K562 (cell line): ENCODE data around the gene SEMA5A. TPM values are rescaled to one million over a fixed set of nuclear protein-coding genes. Genes with fewer than 3 reads are reported as not detected.

Source experiments
- ATAC-seq: fragments of 200-7000 bp; cut with Tn5 transposase; 3 replicates; pipeline ENCODE4 v1.9.1; 2020; ENCODE audit warnings: moderate library complexity
- BruUV-seq: library from RNA; stranded (reverse); fragments of 400-500 nt; replicated peaks from 2 replicates; lab custom pipeline; 2021; lab: Mats Ljungman, UMichigan
- CTCF ChIA-PET: fragments of 300-600 bp; formaldehyde crosslinking; extraction: SDS; loops from one replicate; lab custom pipeline; 2021; ENCODE audit warnings: low intra/inter-chr PET ratio; lab: Yijun Ruan, JAX
- POLR2A ChIA-PET: fragments of 300-600, 350-650 bp; sonication (Branson Sonifier 250); formaldehyde crosslinking; extraction: SDS; loops from one replicate; lab custom pipeline; 2021; ENCODE audit warnings: antibody characterized with exemption, inconsistent platforms; lab: Yijun Ruan, JAX
- DNase-seq, 4 experiments: peaks; one replicate each; pipeline versions ENCODE4 v3.0.0 to v3.0.0-alpha.2; 2011 to 2018; ENCODE audit warnings: low spot score in 3 of 4, mixed read lengths in 3 of 4; ENCODE audit errors: extremely low read depth in 1 of 4
- FAIRE-seq: peaks from 2 replicates; lab custom pipeline; 2011; peaks lifted over from hg19 to GRCh38; lab: Jason Lieb, UNC
- H2AFZ ChIP-seq: 2 replicates; pipeline ENCODE4 v1.6.0; 2011; ENCODE audit warnings: low read depth, low read length, control low read depth, inconsistent platforms
- H3K27ac ChIP-seq: fragments of 200-600 bp; 3 replicates; pipeline ENCODE4 v1.8.0; 2011; ENCODE audit warnings: low read depth, mild to moderate bottlenecking, control low read depth, inconsistent platforms, low read length, moderate library complexity, mixed read lengths; ENCODE audit errors: extremely low read depth
- H3K27me3 ChIP-seq, 2 experiments: fragments of 300-600 bp in 1 of 2; 2 replicates in 1 of 2; 3 replicates in 1 of 2; pipeline versions ENCODE4 v1.6.0 to v1.8.0; 2011; ENCODE audit warnings: inconsistent platforms in 2 of 2, low read length in 2 of 2, mild to moderate bottlenecking in 1 of 2, mixed read lengths in 1 of 2, moderate library complexity in 1 of 2; ENCODE audit not compliant: control insufficient read depth in 2 of 2, insufficient read depth in 2 of 2
- H3K36me3 ChIP-seq: fragments of 300-600 bp; 3 replicates; pipeline ENCODE4 v1.8.0; 2011; ENCODE audit warnings: mild to moderate bottlenecking, low read length, inconsistent platforms; ENCODE audit not compliant: control insufficient read depth, insufficient read depth
- H3K4me1 ChIP-seq, 2 experiments: fragments of 200-600 bp in 1 of 2; replicated peaks in 1 of 2; 2 replicates in 1 of 2; 3 replicates in 1 of 2; pipeline versions ENCODE4 v1.5.1 to v1.8.0; 2011; ENCODE audit warnings: inconsistent platforms in 2 of 2, low read length in 2 of 2, mild to moderate bottlenecking in 1 of 2, mixed read lengths in 1 of 2, moderate library complexity in 1 of 2; ENCODE audit not compliant: control insufficient read depth in 2 of 2, insufficient read depth in 2 of 2
- H3K4me2 ChIP-seq: 2 replicates; pipeline ENCODE4 v1.6.1; 2011; ENCODE audit warnings: low read length, control low read depth, inconsistent platforms, mixed read lengths; ENCODE audit not compliant: insufficient read depth
- H3K4me3 ChIP-seq: fragments of 200-600 bp; sonication (generic), shearing (Covaris generic); 2 replicates; pipeline ENCODE4 v1.5.1; 2016; ENCODE audit warnings: control low read depth, inconsistent platforms
- H3K79me2 ChIP-seq: fragments of 200-600 bp; 3 replicates; pipeline ENCODE4 v1.8.0; 2011; ENCODE audit warnings: low read length, inconsistent platforms; ENCODE audit not compliant: control insufficient read depth, insufficient read depth
- H3K9ac ChIP-seq, 2 experiments: 2 replicates each; pipeline versions ENCODE4 v1.6.0 to v1.6.1; 2011; ENCODE audit warnings: low read depth in 2 of 2, low read length in 2 of 2, control low read depth in 1 of 2, inconsistent platforms in 1 of 2, mild to moderate bottlenecking in 1 of 2, mixed read lengths in 1 of 2; ENCODE audit not compliant: insufficient read depth in 1 of 2
- H3K9me1 ChIP-seq: one replicate; pipeline ENCODE4 v1.6.0; 2011; ENCODE audit warnings: inconsistent platforms, mild to moderate bottlenecking, low read length, moderate library complexity; ENCODE audit not compliant: control insufficient read depth, insufficient read depth
- H3K9me3 ChIP-seq: replicated peaks from 2 replicates; pipeline ENCODE4 v1.5.1; 2011; ENCODE audit warnings: low read depth, low read length, inconsistent platforms; ENCODE audit not compliant: control insufficient read depth, insufficient read depth
- H4K20me1 ChIP-seq: replicated peaks from 2 replicates; pipeline ENCODE4 v1.6.1; 2011; ENCODE audit warnings: low read length, inconsistent platforms, mixed read lengths; ENCODE audit not compliant: control insufficient read depth, insufficient read depth
- CEBPB ChIP-seq: fragments of 450-650 bp; IDR thresholded peaks from 2 replicates; pipeline ENCODE4 v1.6.1; 2016; ENCODE audit warnings: missing genetic modification characterization, missing compliant biosample characterization
- JUND ChIP-seq, 2 experiments: IDR thresholded peaks; 2 replicates in 1 of 2; 3 replicates in 1 of 2; pipeline ENCODE4 v1.6.1; 2011; ENCODE audit warnings: borderline replicate concordance in 2 of 2, low read depth in 2 of 2, low read length in 2 of 2, improper control_type of control experiment in 1 of 2, missing biosample characterization in 1 of 2, missing genetic modification characterization in 1 of 2, missing genetic modification reagents in 1 of 2
- SOX6 ChIP-seq: fragments of 450-650 bp; IDR thresholded peaks from 2 replicates; pipeline ENCODE4 v1.6.1; 2014; ENCODE audit warnings: mild to moderate bottlenecking
- WGBS: fragments of 100-300 bp; shearing (Covaris generic); methylation state at CpG from one replicate; pipeline ENCODE4 v1.1.6; 2016; ENCODE audit warnings: low coverage, mixed read lengths; ENCODE audit not compliant: insufficient coverage; ENCODE audit errors: missing lambda C conversion rate; 5-methylcytosine and 5-hydroxymethylcytosine counted together
- in situ Hi-C: fragments of 300-500 bp; cut with MboI; formaldehyde crosslinking; loops from 4 replicates; pipeline ENCODE4 v1.15.0; 2018; ENCODE audit warnings: inconsistent platforms, mixed read lengths
- intact Hi-C: fragments of 100-400 bp; cut with micrococcal nuclease; formaldehyde crosslinking; loops from 2 replicates; pipeline ENCODE4 v1.14.2; 2022
- polyA plus RNA-seq, 8 experiments: library from polyadenylated mRNA; depleted of rRNA in 4 of 8; stranded (reverse) in 5 of 8; unstranded in 3 of 8; fragments of >200 nt; fragmentation: Nextera tagmentation in 2 of 8; fragmentation: Illumina TruSeq in 1 of 8; extraction: Ambion mirVana in 2 of 8; extraction: Trizol in 1 of 8; gene quantifications; 2 replicates each; pipeline versions ENCODE4 v1.2.1 to v1.2.3, GENCODE V29; 2011 to 2014; ENCODE audit warnings: inconsistent platforms in 1 of 8, missing spikeins in 1 of 8
- total RNA-seq, 7 experiments: library from RNA; depleted of rRNA in 6 of 7; stranded (reverse); fragments of >200 nt in 6 of 7; fragmentation: Illumina TruSeq in 2 of 7; extraction: Trizol in 2 of 7; gene quantifications; 2 replicates each; pipeline versions ENCODE4 v1.2.1 to v1.2.3, GENCODE V29; 2011 to 2021; ENCODE audit warnings: low replicate concordance in 1 of 7
- TF ChIP-seq, protein P1 (sequence below): conservative IDR thresholded peaks from 2 replicates; pipeline ENCODE4 v1.6.1; 2011; ENCODE audit warnings: low read depth, mild to moderate bottlenecking, low read length; ENCODE audit not compliant: control insufficient read depth

SEMA5A gene
- total and polyA plus RNA-seq, 9 of the 15 experiments (the other 6 are each of a cell fraction or from before 2014, with no cell fraction given): 0.02 TPM; not detected in 8

GRCh38 chr5:9524941-9525340, 20.9 kb downstream of the SEMA5A start (continued):
- TF ChIP-seq, protein P1, sequence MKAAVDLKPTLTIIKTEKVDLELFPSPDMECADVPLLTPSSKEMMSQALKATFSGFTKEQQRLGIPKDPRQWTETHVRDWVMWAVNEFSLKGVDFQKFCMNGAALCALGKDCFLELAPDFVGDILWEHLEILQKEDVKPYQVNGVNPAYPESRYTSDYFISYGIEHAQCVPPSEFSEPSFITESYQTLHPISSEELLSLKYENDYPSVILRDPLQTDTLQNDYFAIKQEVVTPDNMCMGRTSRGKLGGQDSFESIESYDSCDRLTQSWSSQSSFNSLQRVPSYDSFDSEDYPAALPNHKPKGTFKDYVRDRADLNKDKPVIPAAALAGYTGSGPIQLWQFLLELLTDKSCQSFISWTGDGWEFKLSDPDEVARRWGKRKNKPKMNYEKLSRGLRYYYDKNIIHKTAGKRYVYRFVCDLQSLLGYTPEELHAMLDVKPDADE: no peak
- no peak for TF ChIP-seq SOX6

GRCh38 chr5:9523090-9523823, 22.6 kb downstream of the SEMA5A start:
- Histone ChIP-seq H3K27ac (no peak overlapping the region), H3K4me1 (no peaks in the 10 kb centered on the region), H3K4me3 (no peak overlapping the region), H3K27me3 (no peaks in the 10 kb centered on the region; a peak in 1 of 5 replicates), H3K4me2 (no peak overlapping the region), H3K79me2 (no peaks in the 10 kb centered on the region), H3K9me3 (no peaks in the 10 kb centered on the region), H3K9ac (no peak overlapping the region), H3K36me3 (no peaks in the 10 kb centered on the region), H4K20me1 (no peaks in the 10 kb centered on the region), H2AFZ (no peak overlapping the region), H3K9me1 (no peaks in the 10 kb centered on the region)
- DNase-seq: no peak
- no peak for FAIRE-seq
- CTCF ChIA-PET: interaction anchor here (0.6 kb wide), 1 partner anchor 45 kb away, joined by 3 read pairs; no protein-coding TSS in a partner anchor
- WGBS: 3% methylated on average over 7 of the region's 7 CpGs
- no peak for ATAC-seq
- in situ Hi-C loops: no loop called here
- no TSS peak for BruUV-seq
- POLR2A ChIA-PET: no interaction called here
- TF ChIP-seq JUND (IDR thresholded peaks at IDR 0.05; ENCODE audit: borderline replicate concordance, low read depth, low read length) (no peak), JUND (tag; IDR thresholded peaks at IDR 0.05; ENCODE audit: borderline replicate concordance, low read depth, low read length) (0 out of 3 replicates have a peak, but pooled peaks have one; percentile 19), CEBPB (no peak)
- TF ChIP-seq, all 486 proteins: peak for 1
- intact Hi-C loops: no loop called here
